A673 (cell line): ENCODE results near the gene ATPAF2. TPM values are rescaled to one million over a fixed set of nuclear protein-coding genes. Genes with fewer than 3 reads are reported as not detected.

Experiments used
- BruUV-seq: library from RNA; stranded (reverse); fragments of 400-500 nt; replicated peaks from 2 replicates; lab custom pipeline; 2021; lab: Mats Ljungman, UMichigan
- CTCF ChIA-PET: fragments of 300-600 bp; sonication (Branson Sonifier 250); formaldehyde crosslinking; loops from one replicate; lab custom pipeline; 2022; ENCODE audit warnings: antibody characterized with exemption; lab: Charles Lee
- POLR2A ChIA-PET: fragments of 300-600 bp; sonication (Branson Sonifier 250); formaldehyde crosslinking; loops from one replicate; lab custom pipeline; 2022; ENCODE audit warnings: antibody characterized with exemption; ENCODE audit not compliant: low non-redundant PET; lab: Charles Lee
- DNase-seq: peaks from one replicate; pipeline ENCODE4 v3.0.0-alpha.2; 2015; ENCODE audit warnings: low spot score
- H3K27ac ChIP-seq: fragments of 200-600 bp; sonication (generic); 2 replicates; pipeline ENCODE4 v1.5.1; 2016; ENCODE audit warnings: mixed run types, low read depth, mild to moderate bottlenecking, mixed read lengths, antibody characterized with exemption, low read length; ENCODE audit not compliant: poor library complexity, severe bottlenecking
- H3K27me3 ChIP-seq: fragments of 200-600 bp; sonication (generic); replicated peaks from 2 replicates; pipeline ENCODE4 v1.6.1; 2017; ENCODE audit warnings: mixed run types, low read depth, mild to moderate bottlenecking, mixed read lengths, antibody characterized with exemption, low read length; ENCODE audit not compliant: insufficient read depth, poor library complexity
- H3K36me3 ChIP-seq: fragments of 200-600 bp; sonication (generic); 2 replicates; pipeline ENCODE4 v1.6.1; 2016; ENCODE audit warnings: mixed run types, mild to moderate bottlenecking, mixed read lengths, antibody characterized with exemption, low read length; ENCODE audit not compliant: insufficient read depth, poor library complexity, severe bottlenecking
- H3K4me1 ChIP-seq: fragments of 200-600 bp; sonication (generic); 2 replicates; pipeline ENCODE4 v1.6.1; 2017; ENCODE audit warnings: mixed run types, mild to moderate bottlenecking, mixed read lengths, antibody characterized with exemption, low read length; ENCODE audit not compliant: insufficient read depth, poor library complexity, severe bottlenecking
- H3K4me3 ChIP-seq: fragments of 200-600 bp; sonication (generic); 2 replicates; pipeline ENCODE4 v1.5.1; 2016; ENCODE audit warnings: low read depth, mixed run types, mild to moderate bottlenecking, mixed read lengths, low read length; ENCODE audit not compliant: poor library complexity, severe bottlenecking
- H3K9me3 ChIP-seq: fragments of 200-600 bp; sonication (generic); 2 replicates; pipeline ENCODE4 v1.6.1; 2016; ENCODE audit warnings: mixed run types, low read depth, mild to moderate bottlenecking, mixed read lengths, antibody characterized with exemption, low read length; ENCODE audit not compliant: poor library complexity, severe bottlenecking
- EZH2 ChIP-seq: fragments of 200-600 bp; sonication (generic); IDR thresholded peaks from 2 replicates; pipeline ENCODE4 v1.6.1; 2017; ENCODE audit warnings: borderline replicate concordance, low read depth, mild to moderate bottlenecking, mixed read lengths, antibody characterized with exemption, low read length; ENCODE audit not compliant: poor library complexity, severe bottlenecking
- intact Hi-C: fragments of 100-400 bp; cut with micrococcal nuclease; formaldehyde crosslinking; loops from one replicate; pipeline ENCODE4 v1.10.0; 2022; ENCODE audit not compliant: unreplicated experiment
- total RNA-seq: library from RNA; stranded (reverse); gene quantifications from 2 replicates; pipeline ENCODE4 v1.2.3, GENCODE V29; 2021
- TF ChIP-seq, protein P1 (sequence below): fragments of 300-800, 200-600 bp; sonication (generic); conservative IDR thresholded peaks from 2 replicates; pipeline ENCODE4 v1.5.1; 2017; ENCODE audit warnings: low read depth, mild to moderate bottlenecking, antibody characterized with exemption, low read length, moderate library complexity, mixed read lengths

ATPAF2 gene
- total RNA-seq, 1 experiment from 2014 or later: 30.5 TPM

DNA sequence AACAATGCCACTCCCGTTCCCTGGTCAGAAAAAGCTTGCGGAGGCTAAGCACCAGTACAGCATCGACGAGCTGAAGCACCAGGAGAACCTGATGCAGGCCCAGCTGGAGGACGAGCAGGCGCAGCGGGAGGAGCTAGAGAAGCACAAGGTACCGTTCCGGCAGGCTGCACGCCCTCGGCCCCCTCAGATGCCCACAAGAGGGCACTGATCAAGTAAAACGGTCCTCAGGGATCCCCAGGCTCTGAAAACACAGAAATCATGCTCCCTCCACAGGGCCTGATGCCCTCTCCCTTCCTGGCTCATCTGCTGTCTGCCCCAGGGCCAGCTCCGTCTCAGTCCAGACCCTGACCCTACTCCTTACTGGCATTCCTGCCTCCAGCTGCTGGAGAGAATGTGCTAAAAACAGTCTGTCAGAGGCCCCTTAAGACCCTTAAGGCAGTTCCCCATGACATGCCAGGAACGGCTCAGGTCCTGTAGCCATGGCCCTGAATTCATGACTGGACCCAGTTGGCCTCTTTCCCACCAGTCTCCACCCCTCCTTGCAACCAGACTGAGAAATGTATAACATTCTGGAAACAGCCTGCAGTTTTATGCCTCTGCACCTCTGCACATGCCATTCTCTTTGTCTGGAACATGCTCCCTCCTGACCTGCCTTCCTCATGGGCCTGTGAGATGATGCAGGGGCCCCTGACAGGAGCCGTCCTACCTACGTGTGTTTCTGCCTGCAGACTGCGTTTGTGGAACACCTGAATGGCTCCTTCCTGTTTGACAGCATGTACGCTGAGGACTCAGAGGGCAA lies 44.5 kb downstream of the ATPAF2 start:
- Histone ChIP-seq H3K27me3 (no peaks in the 10 kb centered on the region), H3K4me1 (no peaks in the 10 kb centered on the region), H3K27ac (no peak overlapping the region), H3K36me3 (no peaks in the 10 kb centered on the region), H3K9me3 (no peaks in the 10 kb centered on the region), H3K4me3 (no peak overlapping the region)
- BruUV-seq: no TSS peak
- TF ChIP-seq, protein P1, sequence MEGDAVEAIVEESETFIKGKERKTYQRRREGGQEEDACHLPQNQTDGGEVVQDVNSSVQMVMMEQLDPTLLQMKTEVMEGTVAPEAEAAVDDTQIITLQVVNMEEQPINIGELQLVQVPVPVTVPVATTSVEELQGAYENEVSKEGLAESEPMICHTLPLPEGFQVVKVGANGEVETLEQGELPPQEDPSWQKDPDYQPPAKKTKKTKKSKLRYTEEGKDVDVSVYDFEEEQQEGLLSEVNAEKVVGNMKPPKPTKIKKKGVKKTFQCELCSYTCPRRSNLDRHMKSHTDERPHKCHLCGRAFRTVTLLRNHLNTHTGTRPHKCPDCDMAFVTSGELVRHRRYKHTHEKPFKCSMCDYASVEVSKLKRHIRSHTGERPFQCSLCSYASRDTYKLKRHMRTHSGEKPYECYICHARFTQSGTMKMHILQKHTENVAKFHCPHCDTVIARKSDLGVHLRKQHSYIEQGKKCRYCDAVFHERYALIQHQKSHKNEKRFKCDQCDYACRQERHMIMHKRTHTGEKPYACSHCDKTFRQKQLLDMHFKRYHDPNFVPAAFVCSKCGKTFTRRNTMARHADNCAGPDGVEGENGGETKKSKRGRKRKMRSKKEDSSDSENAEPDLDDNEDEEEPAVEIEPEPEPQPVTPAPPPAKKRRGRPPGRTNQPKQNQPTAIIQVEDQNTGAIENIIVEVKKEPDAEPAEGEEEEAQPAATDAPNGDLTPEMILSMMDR: peak; percentile 47
- no peak for TF ChIP-seq EZH2
- POLR2A ChIA-PET: no interaction called here
- intact Hi-C loops: no loop called here
- CTCF ChIA-PET: interaction anchor here (0.5 kb wide), 1 partner anchor 499 kb away, joined by 11 read pairs; the partner anchor contains the start of gene RASD1
- peak; percentile 38 for DNase-seq

DNA sequence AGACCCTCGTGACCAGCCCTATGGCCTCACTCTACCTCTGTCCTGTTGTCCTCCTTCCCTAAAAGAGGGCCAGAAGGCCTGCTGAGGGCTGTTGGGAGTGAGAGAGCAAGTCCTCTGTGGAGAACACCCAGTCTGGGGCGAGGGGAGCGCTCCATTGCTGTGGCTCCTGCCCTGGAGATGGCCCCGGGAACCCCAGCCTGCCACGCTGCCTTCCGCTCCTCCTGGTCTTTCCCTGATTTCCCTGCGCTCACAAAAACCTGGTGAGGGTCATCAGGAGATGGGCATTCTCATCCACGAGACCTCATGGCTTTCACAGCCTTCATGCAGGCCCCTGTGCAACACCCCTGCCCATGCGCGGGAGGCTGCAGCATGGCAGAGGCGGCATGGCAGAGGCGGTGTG lies 45.1 kb downstream of the ATPAF2 start:
- no peaks in the 10 kb centered on the region for H3K9me3 ChIP-seq

DNA sequence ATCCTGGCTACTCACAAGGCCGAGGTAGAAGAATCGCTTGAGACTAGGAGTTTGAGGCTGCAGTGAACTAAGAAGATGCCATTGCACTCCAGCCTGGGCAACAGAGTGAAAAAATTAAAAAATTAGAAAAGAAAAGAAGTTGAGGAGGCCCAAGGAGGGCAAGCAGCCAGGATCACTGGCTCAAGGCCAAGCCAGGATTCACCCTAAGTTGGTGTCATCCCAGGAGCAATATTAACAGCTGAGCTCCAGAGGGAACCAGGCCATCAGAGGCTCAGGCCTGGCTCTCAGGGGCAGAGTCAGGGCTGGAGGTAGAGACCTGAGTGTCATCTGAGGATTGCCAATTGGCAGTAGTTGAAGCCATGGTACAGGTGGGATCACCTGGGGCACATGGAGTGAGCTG lies 45.6 kb downstream of the ATPAF2 start:
- ChIA-PET CTCF (no interaction called here), POLR2A (no interaction called here)
- no peaks in the 10 kb centered on the region for H3K4me1 ChIP-seq
- BruUV-seq: no TSS peak
- no peak for DNase-seq
- TF ChIP-seq, protein P1: no peak
- TF ChIP-seq EZH2: no peak
- no peaks in the 10 kb centered on the region for H3K36me3 ChIP-seq
- intact Hi-C loops: no loop called here
- H3K27me3 ChIP-seq: no peaks in the 10 kb centered on the region
- no peak overlapping the region for H3K4me3 ChIP-seq
- H3K9me3 ChIP-seq: no peaks in the 10 kb centered on the region
- no peak overlapping the region for H3K27ac ChIP-seq

More for the DNA sequence above, 45.1 kb downstream of the ATPAF2 start:
- no peak for DNase-seq
- no peak for TF ChIP-seq EZH2
- TF ChIP-seq, protein P1: no peak
- no peak overlapping the region for H3K4me3 ChIP-seq
- no peaks in the 10 kb centered on the region for H3K27me3 ChIP-seq
- no TSS peak for BruUV-seq
- H3K36me3 ChIP-seq: no peaks in the 10 kb centered on the region
- intact Hi-C loops: no loop called here
- ChIA-PET POLR2A (no interaction called here), CTCF (interaction anchor here (0.5 kb wide), 1 partner anchor 498 kb away, joined by 11 read pairs; the partner anchor contains the start of gene RASD1)
- H3K27ac ChIP-seq: no peak overlapping the region
- no peaks in the 10 kb centered on the region for H3K4me1 ChIP-seq
